Right lobe of liver (tissue), 4 donors: ENCODE results near the gene MCOLN2.

Experiments
- POLR2A ChIP-seq: fragments of 450-650 bp; IDR thresholded peaks from one replicate; pipeline ENCODE4 v1.6.1; 2017; ENCODE audit warnings: antibody characterized with exemption, mild to moderate bottlenecking
- TF ChIP-seq, protein P1 (sequence below), 4 donors: fragments of 200-600 bp in 3 of 4; fragments of 450-650 bp in 1 of 4; IDR thresholded peaks; one replicate each; pipeline versions ENCODE4 v1.5.1 to v1.8.0; 2016 to 2022; ENCODE audit warnings: antibody characterized with exemption in 4 of 4, mild to moderate bottlenecking in 2 of 4
- donor health status: DM: no; HTN: no; CAD: no.
- donor health status: DM: no; HTN: no; CAD: no.
- donor health status: DM: no; HTN: yes; CAD: no.

DNA sequence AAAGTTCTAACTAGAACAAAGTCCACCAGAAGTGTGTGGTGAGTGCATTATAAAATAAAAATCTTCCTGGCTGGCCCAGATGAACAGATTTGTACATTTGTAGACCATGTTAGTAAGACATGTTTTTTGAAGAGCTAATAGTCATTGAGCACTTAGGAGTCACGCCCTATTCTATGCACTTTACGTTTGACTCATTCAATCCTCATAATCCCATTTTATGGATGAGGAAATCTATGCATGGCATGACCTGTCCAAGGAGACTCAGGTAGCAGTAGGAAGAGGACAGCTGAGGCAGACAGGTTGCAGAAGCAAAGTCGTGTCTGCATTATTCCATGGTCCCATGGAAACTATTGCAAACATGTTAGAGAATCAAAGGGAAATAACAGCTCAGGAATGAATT, 73.6 kb downstream of the MCOLN2 start:
- no peak for TF ChIP-seq POLR2A
- TF ChIP-seq, protein P1, sequence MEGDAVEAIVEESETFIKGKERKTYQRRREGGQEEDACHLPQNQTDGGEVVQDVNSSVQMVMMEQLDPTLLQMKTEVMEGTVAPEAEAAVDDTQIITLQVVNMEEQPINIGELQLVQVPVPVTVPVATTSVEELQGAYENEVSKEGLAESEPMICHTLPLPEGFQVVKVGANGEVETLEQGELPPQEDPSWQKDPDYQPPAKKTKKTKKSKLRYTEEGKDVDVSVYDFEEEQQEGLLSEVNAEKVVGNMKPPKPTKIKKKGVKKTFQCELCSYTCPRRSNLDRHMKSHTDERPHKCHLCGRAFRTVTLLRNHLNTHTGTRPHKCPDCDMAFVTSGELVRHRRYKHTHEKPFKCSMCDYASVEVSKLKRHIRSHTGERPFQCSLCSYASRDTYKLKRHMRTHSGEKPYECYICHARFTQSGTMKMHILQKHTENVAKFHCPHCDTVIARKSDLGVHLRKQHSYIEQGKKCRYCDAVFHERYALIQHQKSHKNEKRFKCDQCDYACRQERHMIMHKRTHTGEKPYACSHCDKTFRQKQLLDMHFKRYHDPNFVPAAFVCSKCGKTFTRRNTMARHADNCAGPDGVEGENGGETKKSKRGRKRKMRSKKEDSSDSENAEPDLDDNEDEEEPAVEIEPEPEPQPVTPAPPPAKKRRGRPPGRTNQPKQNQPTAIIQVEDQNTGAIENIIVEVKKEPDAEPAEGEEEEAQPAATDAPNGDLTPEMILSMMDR (IDR thresholded peaks at IDR 0.05), result no peak
